ENCODE data around the gene NCOA5.
A peak's percentile ranks its signal among the peaks of the same experiment; 100 is the strongest.

NCOA5 gene

GRCh38 chr20:46034039-46034438 lies 55.7 kb downstream of the NCOA5 start:
- no peak for DNase-seq

GRCh38 chr20:46031701-46032254 lies 58.0 kb downstream of the NCOA5 start:
- no peak for DNase-seq

- DNase-seq: no peak
Measured at GRCh38 chr20:46031014-46031569, 58.7 kb downstream of the NCOA5 start.

- DNase-seq: no peak
Measured at GRCh38 chr20:46030284-46031013, 59.3 kb downstream of the NCOA5 start.

GRCh38 chr20:46028772-46029371 lies 60.9 kb downstream of the NCOA5 start, which contains the start of gene SLC12A5:
TSS of gene SLC12A5 (plus strand) at chr20:46029215. CDS start at chr20:46029345, 130 bp downstream.
- DNase-seq: no peak

GRCh38 chr20:46028110-46028509 lies 61.7 kb downstream of the NCOA5 start:
- no peak for DNase-seq

- peak in 1 of 2 donors; percentile 71 for DNase-seq
Measured at GRCh38 chr20:46027245-46027853, 62.4 kb downstream of the NCOA5 start.

- DNase-seq: no peak
Measured at GRCh38 chr20:46025376-46025783, 64.4 kb downstream of the NCOA5 start.

- DNase-seq: no peak
Measured at GRCh38 chr20:46023999-46024398, 65.8 kb downstream of the NCOA5 start.

- no peak for DNase-seq
Measured at GRCh38 chr20:46023148-46023484, 66.6 kb downstream of the NCOA5 start.

GRCh38 chr20:46022411-46023147 lies 67.2 kb downstream of the NCOA5 start:
- peak in 1 of 2 donors; percentile 67 for DNase-seq

- peak in 1 of 2 donors; percentile 33 for DNase-seq
Measured at GRCh38 chr20:46021361-46022359, 68.1 kb downstream of the NCOA5 start.

GRCh38 chr20:46020555-46020954 lies 69.2 kb downstream of the NCOA5 start:
- peak; percentile 32 to 47 for DNase-seq

- DNase-seq: no peak
Measured at GRCh38 chr20:46018611-46019010, 71.2 kb downstream of the NCOA5 start.

- no peak for DNase-seq
Measured at GRCh38 chr20:46018112-46018511, 71.7 kb downstream of the NCOA5 start.

GRCh38 chr20:46017272-46017671 lies 72.5 kb downstream of the NCOA5 start:
- no peak for DNase-seq

GRCh38 chr20:46014517-46015396 lies 75.0 kb downstream of the NCOA5 start:
- DNase-seq: no peak

- DNase-seq: peak in 1 of 2 donors; percentile 81
Measured at GRCh38 chr20:46013829-46014516, 75.8 kb downstream of the NCOA5 start.

- no peak for DNase-seq
Measured at GRCh38 chr20:46013322-46013828, 76.4 kb downstream of the NCOA5 start.

GRCh38 chr20:46012921-46013320 lies 76.8 kb downstream of the NCOA5 start:
- DNase-seq: no peak
